ENCODE results near the gene SERPINB11. TPM values are rescaled to one million over a fixed set of nuclear protein-coding genes. Genes with fewer than 3 reads are reported as not detected.

SERPINB11 gene
- total RNA-seq, 1 donor from 2014 or later: not detected

DNA sequence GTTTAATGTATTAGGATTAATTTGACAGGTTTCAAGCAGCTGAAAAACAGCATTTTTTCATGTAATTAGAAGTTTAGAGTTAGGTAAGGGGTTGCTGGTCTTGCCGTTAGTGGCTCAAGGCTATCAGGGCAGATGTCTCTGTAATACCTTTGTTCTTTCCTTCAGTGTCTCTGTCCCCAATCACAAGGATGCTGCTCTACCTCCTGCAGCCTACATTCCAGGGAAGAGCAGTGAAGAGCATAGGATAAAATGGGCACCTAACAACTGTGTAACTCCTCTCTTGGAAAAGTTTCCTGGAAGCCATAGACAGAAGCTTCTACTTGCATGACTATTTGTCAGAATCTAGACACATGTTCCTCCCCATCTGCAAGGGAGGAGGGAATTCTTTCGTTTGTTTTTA is 63.1 kb downstream of the SERPINB11 start:
- intact Hi-C loops (cut with micrococcal nuclease): no loop called here
- Histone ChIP-seq H3K36me3 (no peaks in the 10 kb centered on the region), H3K9me3 (replicated peaks) (peaks cover under 1% of the 10 kb centered on the region), H3K27me3 (ENCODE audit: low read depth) (no peaks in the 10 kb centered on the region), H3K4me1 (no peaks in the 10 kb centered on the region), H3K27ac (replicated peaks) (no peak overlapping the region), H3K4me3 (no peak overlapping the region)
- DNase-seq: no peak
- TF ChIP-seq CTCF (IDR thresholded peaks at IDR 0.05; ENCODE audit: borderline replicate concordance): no peak

Other genes starting within 250 kb of the SERPINB11 start
- gene SERPINB5, start 226.0 kb upstream of the SERPINB11 start, total RNA-seq: not detected
- gene SERPINB12, start 160.6 kb upstream of the SERPINB11 start, total RNA-seq: not detected
- not detected for gene SERPINB13, start 115.6 kb upstream of the SERPINB11 start, total RNA-seq
- not detected for gene SERPINB4, start 58.7 kb upstream of the SERPINB11 start, total RNA-seq
- gene SERPINB3, start 41.1 kb upstream of the SERPINB11 start, total RNA-seq: not detected
- not detected for gene SERPINB7, start 72.5 kb downstream of the SERPINB11 start, total RNA-seq
- not detected for gene SERPINB2, start 184.7 kb downstream of the SERPINB11 start, total RNA-seq
- not detected for gene SERPINB10, start 205.0 kb downstream of the SERPINB11 start, total RNA-seq
- gene HMSD, start 246.3 kb downstream of the SERPINB11 start, total RNA-seq: not detected